ENCODE results near the gene SH3RF3. TPM values are rescaled to one million over a fixed set of nuclear protein-coding genes. Genes with fewer than 3 reads are reported as not detected.

The SH3RF3 gene
- total RNA-seq, 1 experiment from 2014 or later: 4.9 TPM

- DNase-seq (ENCODE audit: low read depth, low spot score) (no peak), ATAC-seq (no peak)
- no TSS peak for BruUV-seq (replicated peaks)
- CTCF ChIA-PET: no interaction called here
- intact Hi-C loops (cut with micrococcal nuclease; ENCODE audit: unreplicated experiment) (no loop called here), in situ Hi-C loops (cut with HindIII; ENCODE audit: low pct_unique_long_range_greater_than_20kb, low sequenced_read_pairs) (no loop called here)
- H3K9me3 ChIP-seq (ENCODE audit: control insufficient read depth, insufficient read depth, low read depth, low read length): no peaks in the 10 kb centered on the region
- no peak overlapping the region for H3K4me3 ChIP-seq (ENCODE audit: low read depth in 2 of 2, low read length in 2 of 2)
- H3K36me3 ChIP-seq (ENCODE audit: control insufficient read depth, insufficient read depth, low read length): no peaks in the 10 kb centered on the region
- no peak overlapping the region for H3K27ac ChIP-seq (ENCODE audit: low read length)
- POLR2A ChIA-PET: no interaction called here
- TF ChIP-seq POLR2AphosphoS5 (IDR thresholded peaks at IDR 0.05; ENCODE audit: low read depth, low read length) (no peak), SIN3A (IDR thresholded peaks at IDR 0.05; ENCODE audit: borderline replicate concordance, insufficient read depth, low read depth, low read length) (no peak), REST (IDR thresholded peaks at IDR 0.05; ENCODE audit: insufficient read depth in 1 of 2, low read depth in 2 of 2, low read length in 1 of 2) (no peak), TCF7L2 (IDR thresholded peaks at IDR 0.05; ENCODE audit: low read depth, low read length) (no peak)
- TF ChIP-seq, protein P1, sequence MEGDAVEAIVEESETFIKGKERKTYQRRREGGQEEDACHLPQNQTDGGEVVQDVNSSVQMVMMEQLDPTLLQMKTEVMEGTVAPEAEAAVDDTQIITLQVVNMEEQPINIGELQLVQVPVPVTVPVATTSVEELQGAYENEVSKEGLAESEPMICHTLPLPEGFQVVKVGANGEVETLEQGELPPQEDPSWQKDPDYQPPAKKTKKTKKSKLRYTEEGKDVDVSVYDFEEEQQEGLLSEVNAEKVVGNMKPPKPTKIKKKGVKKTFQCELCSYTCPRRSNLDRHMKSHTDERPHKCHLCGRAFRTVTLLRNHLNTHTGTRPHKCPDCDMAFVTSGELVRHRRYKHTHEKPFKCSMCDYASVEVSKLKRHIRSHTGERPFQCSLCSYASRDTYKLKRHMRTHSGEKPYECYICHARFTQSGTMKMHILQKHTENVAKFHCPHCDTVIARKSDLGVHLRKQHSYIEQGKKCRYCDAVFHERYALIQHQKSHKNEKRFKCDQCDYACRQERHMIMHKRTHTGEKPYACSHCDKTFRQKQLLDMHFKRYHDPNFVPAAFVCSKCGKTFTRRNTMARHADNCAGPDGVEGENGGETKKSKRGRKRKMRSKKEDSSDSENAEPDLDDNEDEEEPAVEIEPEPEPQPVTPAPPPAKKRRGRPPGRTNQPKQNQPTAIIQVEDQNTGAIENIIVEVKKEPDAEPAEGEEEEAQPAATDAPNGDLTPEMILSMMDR (IDR thresholded peaks at IDR 0.05): no peak
- no peaks in the 10 kb centered on the region for H3K27me3 ChIP-seq (ENCODE audit: control insufficient read depth, insufficient read depth, low read length)
- H3K4me1 ChIP-seq (ENCODE audit: control insufficient read depth, insufficient read depth, low read length): no peaks in the 10 kb centered on the region
Measured at GRCh38 chr2:109157563-109158105, 28.6 kb downstream of the SH3RF3 start.

DNA sequence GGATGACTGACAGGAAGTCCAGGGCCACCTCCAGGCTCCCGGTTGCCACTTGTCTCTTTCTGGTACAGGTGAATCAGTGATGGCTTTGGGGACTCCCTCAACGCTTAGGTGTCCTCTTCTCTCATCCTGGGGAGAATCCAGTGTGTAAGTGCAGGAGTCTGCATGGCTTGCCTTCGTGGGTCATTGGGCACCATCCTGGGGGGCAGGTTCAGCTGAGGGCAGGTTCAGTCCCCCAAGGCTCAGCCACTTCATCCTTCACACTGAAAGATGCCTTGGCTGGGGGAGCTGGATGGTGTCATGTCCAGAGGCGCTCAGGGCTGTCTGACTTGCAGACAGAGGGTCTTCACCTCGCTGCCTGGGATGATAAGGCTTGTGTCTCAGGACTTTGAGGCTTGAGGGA lies 29.2 kb downstream of the SH3RF3 start:
- no TSS peak for BruUV-seq (replicated peaks)
- POLR2A ChIA-PET: no interaction called here

More for the DNA sequence above, 29.2 kb downstream of the SH3RF3 start:
- no peaks in the 10 kb centered on the region for H3K36me3 ChIP-seq (ENCODE audit: control insufficient read depth, insufficient read depth, low read length)
- H3K27me3 ChIP-seq (ENCODE audit: control insufficient read depth, insufficient read depth, low read length): no peaks in the 10 kb centered on the region
- ATAC-seq: no peak
- DNase-seq (ENCODE audit: low read depth, low spot score): no peak
- H3K27ac ChIP-seq (ENCODE audit: low read length): no peak overlapping the region
- TF ChIP-seq POLR2AphosphoS5 (IDR thresholded peaks at IDR 0.05; ENCODE audit: low read depth, low read length): no peak
- TF ChIP-seq, protein P1 (IDR thresholded peaks at IDR 0.05): no peak
- TF ChIP-seq TCF7L2 (IDR thresholded peaks at IDR 0.05; ENCODE audit: low read depth, low read length): no peak
- TF ChIP-seq SIN3A (IDR thresholded peaks at IDR 0.05; ENCODE audit: borderline replicate concordance, insufficient read depth, low read depth, low read length): no peak
- TF ChIP-seq REST (IDR thresholded peaks at IDR 0.05; ENCODE audit: insufficient read depth in 1 of 2, low read depth in 2 of 2, low read length in 1 of 2): no peak
- no peak overlapping the region for H3K4me3 ChIP-seq (ENCODE audit: low read depth in 2 of 2, low read length in 2 of 2)
- in situ Hi-C loops (cut with HindIII; ENCODE audit: low pct_unique_long_range_greater_than_20kb, low sequenced_read_pairs): no loop called here
- intact Hi-C loops (cut with micrococcal nuclease; ENCODE audit: unreplicated experiment): no loop called here
- CTCF ChIA-PET: no interaction called here
- no peaks in the 10 kb centered on the region for H3K9me3 ChIP-seq (ENCODE audit: control insufficient read depth, insufficient read depth, low read depth, low read length)
- H3K4me1 ChIP-seq (ENCODE audit: control insufficient read depth, insufficient read depth, low read length): no peaks in the 10 kb centered on the region

Measured in Panc1 (cell line).